Sciatic nerve (tissue), 2 donors: ENCODE results near the gene NHSL1. TPM values are rescaled to one million over a fixed set of nuclear protein-coding genes. Genes with fewer than 3 reads are reported as not detected.

Source experiments
- ATAC-seq: fragments of 200-7000 bp; cut with Tn5 transposase; one replicate; pipeline ENCODE4 v1.9.1; 2020; ENCODE audit warnings: mild to moderate bottlenecking, moderate library complexity
- DNase-seq: peaks from one replicate; pipeline ENCODE4 v3.0.0-alpha.2; 2020; ENCODE audit warnings: low spot score
- intact Hi-C: fragments of 100-400 bp; cut with DNase I; formaldehyde crosslinking; loops from one replicate; pipeline ENCODE4 v1.14.2; 2022
- total RNA-seq: library from RNA; stranded (reverse); fragmentation: NEBNext Ultra II Directional; extraction: Animal tissue kit (Norgen Biotek cat#: 25700); gene quantifications from one replicate; pipeline ENCODE4 v1.2.1, GENCODE V29; 2021
- donor health status: DM: no; HTN: no; CAD: no.
- donor health status: DM: no; HTN: no; CAD: no.

The NHSL1 gene
- total RNA-seq, 1 donor from 2014 or later = 18.5 TPM

- ATAC-seq = no peak
- no peak for DNase-seq
- intact Hi-C loops = no loop called here
Observed at GRCh38 chr6:138524526-138524925, 25.2 kb upstream of the NHSL1 start.

GRCh38 chr6:138523347-138524210 lies 24.3 kb upstream of the NHSL1 start:
- no peak for DNase-seq
- ATAC-seq = no peak
- intact Hi-C loops = no loop called here

- DNase-seq (no peak), ATAC-seq (peak; percentile 51)
- intact Hi-C loops = no loop called here
Observed at GRCh38 chr6:138522611-138523010, 23.3 kb upstream of the NHSL1 start.

- DNase-seq (no peak), ATAC-seq (peak; percentile 63)
- intact Hi-C loops = no loop called here
Observed at GRCh38 chr6:138521790-138522189, 22.5 kb upstream of the NHSL1 start.

GRCh38 chr6:138520463-138520862 lies 21.2 kb upstream of the NHSL1 start:
- ATAC-seq (no peak), DNase-seq (no peak)
- intact Hi-C loops = no loop called here

- DNase-seq (no peak), ATAC-seq (no peak)
- intact Hi-C loops = no loop called here
Observed at GRCh38 chr6:138518054-138518453, 18.8 kb upstream of the NHSL1 start.

- intact Hi-C loops = no loop called here
- peak; percentile 46 for ATAC-seq
Observed at GRCh38 chr6:138517635-138518034, 18.3 kb upstream of the NHSL1 start.

GRCh38 chr6:138515657-138516248 lies 16.5 kb upstream of the NHSL1 start:
- intact Hi-C loops = no loop called here

More at GRCh38 chr6:138517635-138518034, 18.3 kb upstream of the NHSL1 start:
- no peak for DNase-seq

GRCh38 chr6:138514860-138515540 lies 15.7 kb upstream of the NHSL1 start:
- DNase-seq (no peak), ATAC-seq (peak; percentile 39)
- intact Hi-C loops = no loop called here

More at GRCh38 chr6:138515657-138516248, 16.5 kb upstream of the NHSL1 start:
- ATAC-seq = no peak
- DNase-seq = no peak

GRCh38 chr6:138512609-138513008 lies 13.3 kb upstream of the NHSL1 start:
- intact Hi-C loops = no loop called here
- DNase-seq (no peak), ATAC-seq (no peak)

GRCh38 chr6:138510093-138510492 lies 10.8 kb upstream of the NHSL1 start:
- ATAC-seq (no peak), DNase-seq (no peak)
- intact Hi-C loops = no loop called here

- DNase-seq (no peak), ATAC-seq (no peak)
- intact Hi-C loops = no loop called here
Observed at GRCh38 chr6:138509371-138509770, 10.1 kb upstream of the NHSL1 start.

GRCh38 chr6:138508676-138508988 lies 9.3 kb upstream of the NHSL1 start:
- intact Hi-C loops = no loop called here
- DNase-seq (no peak), ATAC-seq (no peak)

- no peak for DNase-seq
- ATAC-seq = no peak
- intact Hi-C loops = no loop called here
Observed at GRCh38 chr6:138507977-138508675, 8.8 kb upstream of the NHSL1 start.

- intact Hi-C loops = no loop called here
- DNase-seq (no peak), ATAC-seq (no peak)
Observed at GRCh38 chr6:138504764-138505689, 5.7 kb upstream of the NHSL1 start.

- intact Hi-C loops = no loop called here
- DNase-seq (no peak), ATAC-seq (no peak)
Observed at GRCh38 chr6:138503881-138504680, 4.8 kb upstream of the NHSL1 start.

GRCh38 chr6:138502546-138502945 lies 3.3 kb upstream of the NHSL1 start:
- intact Hi-C loops = no loop called here
- DNase-seq (no peak), ATAC-seq (no peak)
